Forelimb muscle (tissue), 1 donor: ENCODE measurements around the gene TSPAN14. TPM values are rescaled to one million over a fixed set of nuclear protein-coding genes. Genes with fewer than 3 reads are reported as not detected.

Experiments used
- DNase-seq: peaks from one replicate; pipeline ENCODE4 v3.0.0-alpha.2; 2013; ENCODE audit warnings: low read depth
- polyA plus RNA-seq: library from polyadenylated mRNA; unstranded; fragments of 120-200 nt; gene quantifications from one replicate; pipeline ENCODE4 v1.2.1, GENCODE V29; 2013; ENCODE audit not compliant: insufficient read length

TSPAN14 gene
- polyA plus RNA-seq, 1 donor, result 37.6 TPM

DNA sequence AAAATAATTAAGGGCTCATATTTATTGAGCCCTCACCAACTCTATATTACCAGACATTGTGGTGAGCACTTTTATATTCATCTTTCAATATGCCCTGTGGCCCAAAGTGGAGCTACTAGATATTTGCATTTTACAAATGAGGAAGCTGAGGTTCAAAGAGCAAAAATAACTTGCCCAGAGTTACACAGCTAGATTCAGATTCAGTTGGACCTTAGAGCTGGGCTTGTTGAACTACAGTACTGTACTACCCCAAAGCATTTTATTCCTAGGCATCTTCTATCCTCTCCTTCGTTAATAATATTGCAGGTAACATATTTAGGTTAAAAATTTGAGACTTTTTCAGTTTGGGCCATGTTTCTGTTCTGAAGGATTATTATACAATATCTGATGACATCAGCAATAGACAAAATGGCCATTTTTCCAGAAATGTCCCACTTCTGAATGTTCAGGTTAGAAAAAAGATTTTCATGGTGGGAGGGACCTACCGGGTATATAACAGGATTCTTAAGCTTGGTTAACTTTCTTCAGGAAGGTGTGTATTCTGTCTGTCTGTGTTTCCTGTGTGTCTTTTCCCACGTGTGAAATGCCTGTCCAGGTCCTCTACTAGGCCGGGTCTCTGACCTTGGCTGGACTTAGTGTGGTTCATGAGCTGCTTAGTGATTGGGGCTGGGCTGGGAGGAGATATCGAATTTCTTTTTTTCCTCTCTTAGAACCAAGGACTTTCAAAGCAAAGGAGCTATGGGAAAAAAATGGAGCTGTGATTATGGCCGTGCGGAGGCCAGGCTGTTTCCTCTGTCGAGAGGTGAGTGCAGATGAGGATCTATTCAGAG lies 32.2 kb upstream of the TSPAN14 start:
- DNase-seq, result no peak

- no peak for DNase-seq
Measured at GRCh38 chr10:80425901-80426300, 28.2 kb upstream of the TSPAN14 start.

- DNase-seq, result no peak
Measured at GRCh38 chr10:80427541-80427940, 26.6 kb upstream of the TSPAN14 start.

- no peak for DNase-seq
Measured at GRCh38 chr10:80429521-80429973, 24.6 kb upstream of the TSPAN14 start.

- DNase-seq, result no peak
Measured at GRCh38 chr10:80433134-80433533, 21.0 kb upstream of the TSPAN14 start.

GRCh38 chr10:80436446-80437098 lies 17.5 kb upstream of the TSPAN14 start:
- no peak for DNase-seq

- no peak for DNase-seq
Measured at GRCh38 chr10:80437227-80437626, 16.9 kb upstream of the TSPAN14 start.

DNA sequence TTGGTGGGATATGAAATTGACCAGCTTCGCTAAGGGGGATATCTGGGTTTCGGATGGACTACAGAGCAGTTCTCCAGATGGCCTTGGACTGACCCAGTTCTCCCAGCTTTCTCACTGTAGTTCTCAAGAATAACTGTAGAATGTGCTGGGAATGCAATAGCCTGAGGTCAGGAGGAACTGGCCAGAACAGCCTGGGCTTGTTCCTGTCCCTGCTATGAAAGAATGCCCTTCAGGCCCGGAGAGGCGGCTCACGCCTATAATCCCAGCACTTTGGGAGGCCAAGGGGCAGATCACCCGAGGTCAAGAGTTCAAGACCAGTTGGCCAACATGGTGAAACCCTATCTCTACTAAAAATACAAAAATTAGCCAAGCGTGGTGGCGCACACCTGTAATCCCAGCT lies 12.3 kb upstream of the TSPAN14 start:
- DNase-seq, result no peak

DNA sequence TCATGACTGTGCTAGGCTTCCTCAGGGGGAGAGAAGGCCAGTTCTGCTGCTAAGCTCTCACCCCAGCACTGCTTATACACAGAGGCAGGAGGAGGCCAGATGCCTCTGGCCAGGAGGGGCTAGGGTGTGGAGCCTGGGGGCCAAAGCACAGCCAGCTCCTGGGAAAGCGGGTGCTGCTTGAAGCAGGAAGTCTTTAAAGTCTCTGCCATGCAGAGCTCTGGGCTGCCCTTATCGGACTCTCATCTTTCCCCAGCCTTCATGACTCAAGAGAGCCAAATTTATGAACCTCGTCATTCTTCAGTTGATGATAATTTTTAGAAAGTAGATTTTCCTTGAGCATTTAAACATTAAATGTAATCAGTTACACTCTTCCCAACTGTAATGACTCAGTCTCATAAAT lies 11.2 kb upstream of the TSPAN14 start:
- DNase-seq, result no peak

GRCh38 chr10:80443531-80443974 lies 10.6 kb upstream of the TSPAN14 start:
- DNase-seq, result no peak

DNA sequence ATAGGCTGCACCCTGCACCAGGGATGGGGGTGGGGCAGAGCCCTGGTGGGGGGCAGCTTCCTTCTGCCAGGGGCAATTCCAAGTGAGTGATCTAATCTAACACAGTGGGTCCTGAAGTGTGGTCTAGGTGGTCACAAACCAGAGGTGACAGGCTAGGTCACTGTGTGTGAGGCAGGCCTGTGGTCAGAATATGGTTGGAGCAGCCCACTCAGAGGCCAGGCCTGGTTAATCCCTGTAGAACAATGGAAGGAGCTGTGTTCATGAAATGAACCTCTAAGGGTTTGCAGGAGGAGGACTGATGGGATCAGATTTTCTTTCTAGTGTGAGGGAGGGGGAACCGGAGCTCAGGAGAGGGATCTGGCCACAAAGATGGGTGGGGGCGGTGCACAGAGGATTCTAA lies 10.0 kb upstream of the TSPAN14 start:
- DNase-seq, result no peak

GRCh38 chr10:80444646-80445319 lies 9.3 kb upstream of the TSPAN14 start:
- DNase-seq, result no peak

DNA sequence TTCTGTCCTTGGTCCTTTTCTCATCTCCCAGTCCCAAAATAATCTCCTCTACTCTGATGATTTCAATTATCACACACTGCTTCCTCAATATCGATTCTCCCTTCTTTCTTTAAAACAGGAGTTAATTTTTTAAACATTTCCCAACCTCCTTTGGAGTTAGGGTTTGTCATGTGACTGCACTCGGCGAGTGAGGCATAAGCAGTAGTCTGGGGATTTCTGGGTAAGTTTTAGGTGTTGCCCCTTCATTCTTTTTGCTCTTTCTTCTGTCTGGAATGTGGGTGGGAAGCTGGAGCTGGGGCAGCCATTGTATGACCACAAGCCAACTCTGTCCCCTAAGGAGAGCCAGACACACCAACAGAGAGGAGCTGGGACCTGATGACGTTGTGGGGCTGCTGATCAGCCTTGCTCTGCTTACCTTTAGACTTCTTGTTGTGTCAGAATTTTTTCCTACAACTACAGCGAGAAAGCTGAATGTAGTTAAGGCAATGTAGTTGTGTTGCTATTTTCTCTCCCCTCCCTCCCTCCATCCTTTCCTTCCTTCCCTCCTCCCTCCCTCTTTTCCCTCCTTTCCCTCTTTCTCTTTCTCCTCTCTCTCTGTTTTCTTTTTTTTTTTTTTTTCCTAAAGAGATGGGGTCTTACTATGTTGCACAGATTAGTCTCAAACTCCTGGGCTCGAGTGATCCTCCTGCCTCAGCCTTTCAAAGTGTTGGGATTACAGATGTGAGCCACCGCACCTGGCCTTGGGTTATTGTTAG lies 6.5 kb upstream of the TSPAN14 start:
- no peak for DNase-seq

DNA sequence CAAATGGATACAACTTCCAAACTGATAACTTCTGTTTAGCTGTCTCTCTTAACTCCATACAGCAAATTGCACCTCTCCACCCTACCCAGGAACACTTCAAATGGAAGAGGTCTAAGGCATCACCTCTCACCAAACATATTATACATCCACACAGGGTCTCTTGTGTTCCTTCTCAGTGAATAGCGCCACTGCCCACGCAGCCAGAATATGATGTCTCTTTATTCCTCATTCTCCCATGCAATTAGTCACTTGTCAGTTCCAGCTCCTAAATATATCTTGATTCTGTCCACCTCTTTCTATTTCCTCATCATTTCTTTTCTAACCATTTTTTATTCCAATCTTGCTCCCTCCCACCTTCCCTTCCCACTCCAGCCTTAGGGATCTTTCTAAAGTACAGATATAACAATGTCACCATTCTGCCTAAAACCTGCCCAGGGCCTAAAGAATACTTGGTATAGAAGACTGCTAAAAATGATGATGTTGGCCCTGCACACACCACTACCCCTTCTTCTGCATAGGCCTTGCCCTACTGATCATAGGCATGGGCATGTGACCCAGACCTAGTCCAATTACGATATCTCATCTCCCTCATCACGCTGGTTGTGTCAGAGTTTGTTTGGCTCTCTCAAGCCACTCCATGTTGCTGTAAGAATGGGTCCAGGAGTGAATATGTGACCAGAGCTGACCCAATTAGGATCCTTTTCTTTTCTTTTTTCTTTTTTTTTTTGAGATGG lies 5.7 kb upstream of the TSPAN14 start:
- DNase-seq, result no peak

- DNase-seq, result no peak
Measured at GRCh38 chr10:80449520-80449919, 4.6 kb upstream of the TSPAN14 start.

GRCh38 chr10:80451132-80451531 lies 3.0 kb upstream of the TSPAN14 start:
- DNase-seq, result no peak

DNA sequence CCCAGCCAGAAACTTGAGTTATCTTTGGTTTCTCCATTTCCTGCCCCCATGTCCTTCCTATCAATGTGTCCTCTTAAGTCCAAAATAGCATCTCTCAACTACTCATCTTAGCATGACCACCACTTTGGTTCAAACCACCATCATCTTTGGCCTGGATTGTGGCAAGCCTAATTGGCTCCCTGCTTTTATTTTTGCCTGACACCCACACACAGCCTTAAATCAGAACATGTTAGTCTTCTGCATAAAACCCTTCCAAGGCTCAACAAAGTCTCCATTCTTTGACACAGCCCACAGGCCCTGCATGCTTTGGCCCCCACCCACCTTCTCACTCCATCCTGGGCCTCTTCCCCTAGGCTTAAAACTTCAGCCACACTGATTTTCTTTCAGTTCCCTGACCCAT lies 2.0 kb upstream of the TSPAN14 start:
- DNase-seq, result no peak

DNA sequence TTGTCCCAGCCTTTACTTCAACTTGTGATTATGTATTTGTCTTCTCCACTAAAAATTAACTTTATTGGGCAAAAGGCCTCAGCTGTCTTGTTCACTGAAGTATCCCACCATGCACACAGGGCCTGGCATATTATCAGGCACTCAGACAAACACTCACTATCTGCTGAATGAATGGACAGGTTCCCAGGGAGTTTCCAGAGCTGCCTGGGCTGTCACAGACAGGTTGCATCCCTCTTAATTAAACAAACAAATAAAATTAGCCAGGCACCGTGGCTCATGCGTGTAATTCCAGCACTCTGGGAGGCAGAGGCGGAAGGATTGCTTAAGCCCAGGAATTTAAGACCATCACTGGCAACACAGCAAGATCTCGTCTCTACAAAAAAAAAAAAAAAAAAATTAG lies 1.5 kb upstream of the TSPAN14 start:
- DNase-seq, result no peak

GRCh38 chr10:80453056-80453841 lies 861 bp upstream of the TSPAN14 start:
- DNase-seq, result no peak
